Hepatocyte (in vitro differentiated cells): ENCODE results near the gene TAAR1.

ENCODE experiments used
- CTCF ChIP-seq: fragments of 200-600 bp; sonication (generic); IDR thresholded peaks from 2 replicates; pipeline ENCODE4 v1.5.1; 2016; ENCODE audit warnings: antibody characterized with exemption, mild to moderate bottlenecking; ENCODE audit not compliant: poor library complexity
- EZH2 ChIP-seq: fragments of 200-600 bp; sonication (generic); IDR thresholded peaks from 2 replicates; pipeline ENCODE4 v1.6.1; 2016; ENCODE audit warnings: antibody characterized with exemption, mild to moderate bottlenecking, borderline replicate concordance

DNA sequence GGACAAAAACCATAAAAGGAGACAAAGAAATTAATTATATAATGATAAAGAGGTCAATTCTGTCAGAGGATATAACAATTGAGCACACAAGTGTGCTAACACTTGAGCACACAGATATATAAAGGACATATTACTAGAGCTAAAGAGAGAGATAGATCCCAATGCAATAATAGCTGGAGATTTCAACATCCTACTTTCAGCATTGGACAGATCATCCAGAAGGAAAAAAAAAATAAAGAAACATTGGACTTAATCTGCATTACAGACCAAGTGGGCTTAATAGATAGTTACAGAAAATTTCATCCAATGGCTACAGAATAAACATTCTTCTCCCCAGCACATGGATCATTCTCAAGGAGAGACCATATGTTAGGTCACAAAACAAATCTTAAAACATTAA lies 45.0 kb upstream of the TAAR1 start:
- TF ChIP-seq EZH2 = no peak
- TF ChIP-seq CTCF = no peak
